MM.1S (cell line): ENCODE results near the gene CNTNAP3.
"Not testable (repeated sequence)": the region's sequence is repeated elsewhere in the genome, so short reads cannot be mapped to it uniquely, and the experiment has no call there.

ENCODE experiments used
- CTCF ChIP-seq: fragments of 300-600 bp; sonication (generic); IDR thresholded peaks from 2 replicates; pipeline ENCODE4 v1.5.1; 2016; ENCODE audit warnings: antibody characterized with exemption, low read length, mixed read lengths
- EZH2 ChIP-seq: fragments of 300-600 bp; sonication (generic); optimal IDR thresholded peaks from 2 replicates; pipeline ENCODE3; 2017; ENCODE audit warnings: low read depth, mild to moderate bottlenecking, antibody characterized with exemption, low read length, mixed read lengths
- EZH2phosphoT487 ChIP-seq: fragments of 300-600 bp; sonication (generic); IDR thresholded peaks from 2 replicates; pipeline ENCODE4 v1.6.1; 2018; ENCODE audit warnings: antibody characterized with exemption, low read length

DNA sequence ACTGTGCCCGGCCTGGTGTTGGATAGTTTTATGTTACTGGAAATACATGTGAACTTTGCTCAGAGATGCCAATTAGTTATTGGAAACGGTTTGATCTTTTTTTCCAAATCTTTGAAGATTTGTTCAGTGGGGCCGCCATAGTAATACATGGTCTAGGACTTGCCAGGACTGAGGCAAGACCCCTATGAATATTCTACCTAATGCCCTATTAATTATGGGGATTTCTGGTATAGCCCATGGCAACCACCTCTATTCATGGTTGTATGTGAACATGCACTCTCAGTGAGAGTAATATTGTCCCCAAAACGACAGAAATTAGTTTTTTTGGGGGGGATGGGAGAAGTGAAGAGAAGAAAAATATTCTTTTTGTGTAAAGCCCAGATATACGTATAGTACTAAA is 220.3 kb downstream of the CNTNAP3 start:
- TF ChIP-seq CTCF, EZH2phosphoT487, EZH2: not testable (repeated sequence)
